Colonic mucosa (tissue), 2 donors: Measurements from ENCODE around the gene DAZAP1. TPM values are rescaled to one million over a fixed set of nuclear protein-coding genes. Genes with fewer than 3 reads are reported as not detected.

ENCODE experiments used
- total RNA-seq, 2 donors: library from RNA; stranded (reverse); fragmentation: NEBNext Ultra II Directional in 1 of 2; extraction: Animal tissue kit (Norgen Biotek cat#: 25700) in 1 of 2; gene quantifications; one replicate each; pipeline ENCODE4 v1.2.1, GENCODE V29; 2021
- donor health status: DM: no; HTN: no; CAD: no.
- donor health status: DM: no; HTN: no; CAD: no.

DAZAP1 gene
- total RNA-seq, 2 donors from 2014 or later, result 92.9 to 210 TPM

Other genes starting within 250 kb of the DAZAP1 start
- 10 to 100 TPM; 65.5 to 77.1 TPM for gene SBNO2, start 233.3 kb upstream of the DAZAP1 start, total RNA-seq
- 100 to 1,000 TPM in 1 of 2 donors, 10 to 100 TPM in 1; 76.3 to 103 TPM for gene STK11, start 201.8 kb upstream of the DAZAP1 start, total RNA-seq
- under 1 TPM; 0.22 to 0.48 TPM for gene CBARP, start 169.6 kb upstream of the DAZAP1 start, total RNA-seq
- gene ATP5F1D, start 165.8 kb upstream of the DAZAP1 start, total RNA-seq, result 100 to 1,000 TPM; 359 to 627 TPM
- gene MIDN, start 159.0 kb upstream of the DAZAP1 start, total RNA-seq, result 100 to 1,000 TPM; 172 to 177 TPM
- gene CIRBP, start 138.3 kb upstream of the DAZAP1 start, total RNA-seq, result 100 to 1,000 TPM; 163 to 179 TPM
- gene FAM174C, start 132.1 kb upstream of the DAZAP1 start, total RNA-seq, result 100 to 1,000 TPM in 1 of 2 donors, 10 to 100 TPM in 1; 41.8 to 114 TPM
- 10 to 100 TPM; 72.8 to 86.1 TPM for gene EFNA2, start 121.7 kb upstream of the DAZAP1 start, total RNA-seq
- gene NDUFS7, start 23.7 kb upstream of the DAZAP1 start, total RNA-seq, result 100 to 1,000 TPM; 192 to 244 TPM
- gene GAMT, start 6.0 kb upstream of the DAZAP1 start, total RNA-seq, result 1 to 10 TPM; 3.3 to 3.7 TPM
- gene RPS15, start 30.8 kb downstream of the DAZAP1 start, total RNA-seq, result 1,000 to 10,000 TPM; 1,055 to 1,445 TPM
- gene APC2, start 42.5 kb downstream of the DAZAP1 start, total RNA-seq, result under 1 TPM; 0.05 to 0.42 TPM
- gene C19orf25, start 71.6 kb downstream of the DAZAP1 start, total RNA-seq, result 10 to 100 TPM; 27.3 to 46.9 TPM
- gene PCSK4, start 82.8 kb downstream of the DAZAP1 start, total RNA-seq, result 1 to 10 TPM; 4.1 to 5.8 TPM
- gene REEP6, start 83.6 kb downstream of the DAZAP1 start, total RNA-seq, result 1 to 10 TPM; 5.0 to 6.4 TPM
- 1 to 10 TPM; 2.2 to 7.3 TPM for gene ADAMTSL5, start 105.4 kb downstream of the DAZAP1 start, total RNA-seq
- gene PLK5, start 116.5 kb downstream of the DAZAP1 start, total RNA-seq, result not detected
- gene MEX3D, start 160.7 kb downstream of the DAZAP1 start, total RNA-seq, result 10 to 100 TPM; 31.9 to 54.3 TPM
- 100 to 1,000 TPM in 1 of 2 donors, 10 to 100 TPM in 1; 44.9 to 109 TPM for gene MBD3, start 185.3 kb downstream of the DAZAP1 start, total RNA-seq
- 100 to 1,000 TPM; 325 to 336 TPM for gene UQCR11, start 197.9 kb downstream of the DAZAP1 start, total RNA-seq
- gene TCF3, start 245.0 kb downstream of the DAZAP1 start, total RNA-seq, result 100 to 1,000 TPM in 1 of 2 donors, 10 to 100 TPM in 1; 64.2 to 114 TPM